GM12891 (cell line): ENCODE data around the gene PTDSS2.

ENCODE experiments used
- POLR2A ChIP-seq: IDR thresholded peaks from 2 replicates; pipeline ENCODE4 v1.6.1; 2011; ENCODE audit warnings: low read depth, low read length, control low read depth
- TAF1 ChIP-seq: IDR thresholded peaks from 2 replicates; pipeline ENCODE4 v1.6.1; 2011; ENCODE audit warnings: low read depth, low read length, control low read depth

DNA sequence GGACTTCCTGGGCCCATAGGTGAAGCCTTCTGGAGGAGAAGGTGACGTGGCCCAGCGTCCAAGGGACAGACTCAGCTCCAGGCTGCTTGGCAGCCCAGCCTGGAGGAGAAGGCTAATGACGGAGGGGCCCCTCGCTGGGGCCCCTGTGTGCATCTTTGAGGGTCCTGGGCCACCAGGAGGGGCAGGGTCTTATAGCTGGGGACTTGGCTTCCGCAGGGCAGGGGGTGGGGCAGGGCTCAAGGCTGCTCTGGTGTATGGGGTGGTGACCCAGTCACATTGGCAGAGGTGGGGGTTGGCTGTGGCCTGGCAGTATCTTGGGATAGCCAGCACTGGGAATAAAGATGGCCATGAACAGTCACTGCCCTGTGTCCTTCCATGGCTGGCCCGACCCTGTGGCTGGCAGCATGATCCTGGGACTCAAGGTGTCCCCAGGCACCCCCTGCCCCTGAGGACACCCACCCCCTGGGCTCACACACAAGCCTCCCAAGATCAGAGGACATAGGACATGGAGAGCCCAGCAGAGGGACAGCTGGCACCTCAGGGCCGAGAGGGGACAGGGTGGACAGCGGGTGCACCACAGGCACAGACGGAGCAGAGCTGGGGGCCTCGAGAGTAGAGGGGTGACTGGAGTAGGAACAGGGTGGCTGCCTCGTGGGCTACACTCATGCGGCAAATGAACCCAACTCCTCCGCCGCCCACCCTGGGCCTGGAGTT, 45.4 kb upstream of the PTDSS2 start:
- TF ChIP-seq POLR2A (no peak), TAF1 (no peak)
